Right lobe of liver (tissue), 4 donors: Measurements from ENCODE around the gene ABHD12B.

ENCODE experiments used
- POLR2A ChIP-seq: fragments of 450-650 bp; IDR thresholded peaks from one replicate; pipeline ENCODE4 v1.6.1; 2017; ENCODE audit warnings: antibody characterized with exemption, mild to moderate bottlenecking
- TF ChIP-seq, protein P1 (sequence below), 4 donors: fragments of 200-600 bp in 3 of 4; fragments of 450-650 bp in 1 of 4; IDR thresholded peaks; one replicate each; pipeline versions ENCODE4 v1.5.1 to v1.8.0; 2016 to 2022; ENCODE audit warnings: antibody characterized with exemption in 4 of 4, mild to moderate bottlenecking in 2 of 4
- donor health status: DM: no; HTN: no; CAD: no.
- donor health status: DM: no; HTN: no; CAD: no.
- donor health status: DM: no; HTN: yes; CAD: no.

GRCh38 chr14:50892255-50892654 lies 20.4 kb downstream of the ABHD12B start:
- TF ChIP-seq POLR2A = no peak
- TF ChIP-seq, protein P1, sequence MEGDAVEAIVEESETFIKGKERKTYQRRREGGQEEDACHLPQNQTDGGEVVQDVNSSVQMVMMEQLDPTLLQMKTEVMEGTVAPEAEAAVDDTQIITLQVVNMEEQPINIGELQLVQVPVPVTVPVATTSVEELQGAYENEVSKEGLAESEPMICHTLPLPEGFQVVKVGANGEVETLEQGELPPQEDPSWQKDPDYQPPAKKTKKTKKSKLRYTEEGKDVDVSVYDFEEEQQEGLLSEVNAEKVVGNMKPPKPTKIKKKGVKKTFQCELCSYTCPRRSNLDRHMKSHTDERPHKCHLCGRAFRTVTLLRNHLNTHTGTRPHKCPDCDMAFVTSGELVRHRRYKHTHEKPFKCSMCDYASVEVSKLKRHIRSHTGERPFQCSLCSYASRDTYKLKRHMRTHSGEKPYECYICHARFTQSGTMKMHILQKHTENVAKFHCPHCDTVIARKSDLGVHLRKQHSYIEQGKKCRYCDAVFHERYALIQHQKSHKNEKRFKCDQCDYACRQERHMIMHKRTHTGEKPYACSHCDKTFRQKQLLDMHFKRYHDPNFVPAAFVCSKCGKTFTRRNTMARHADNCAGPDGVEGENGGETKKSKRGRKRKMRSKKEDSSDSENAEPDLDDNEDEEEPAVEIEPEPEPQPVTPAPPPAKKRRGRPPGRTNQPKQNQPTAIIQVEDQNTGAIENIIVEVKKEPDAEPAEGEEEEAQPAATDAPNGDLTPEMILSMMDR (IDR thresholded peaks at IDR 0.05) = no peak
